GM12878 (cell line): ENCODE measurements around the gene CARD9. TPM values are rescaled to one million over a fixed set of nuclear protein-coding genes. Genes with fewer than 3 reads are reported as not detected.

ENCODE experiments used
- ATAC-seq: fragments of 200-7000 bp; cut with Tn5 transposase; 3 replicates; pipeline ENCODE4 v1.9.1; 2020; ENCODE audit warnings: mild to moderate bottlenecking, moderate library complexity
- BruUV-seq: library from RNA; stranded (reverse); fragments of 400-500 nt; replicated peaks from 2 replicates; lab custom pipeline; 2021; lab: Mats Ljungman, UMichigan
- CTCF ChIA-PET: fragments of 300-600 bp; sonication (Branson Sonifier 250); formaldehyde crosslinking; extraction: SDS; loops from one replicate; lab custom pipeline; 2021; ENCODE audit warnings: inconsistent platforms; lab: Yijun Ruan, JAX
- POLR2A ChIA-PET: fragments of 350-600 bp; formaldehyde crosslinking; extraction: SDS; loops from one replicate; lab custom pipeline; 2021; ENCODE audit warnings: inconsistent platforms; lab: Charles Lee
- RAD21 ChIA-PET: fragments of 300-600 bp; sonication (Branson Sonifier 250); formaldehyde crosslinking; loops from one replicate; lab custom pipeline; 2023; ENCODE audit warnings: antibody characterized with exemption; ENCODE audit not compliant: unreplicated experiment; lab: Charles Lee
- SMC1A ChIA-PET: fragments of 300-600 bp; sonication (Branson Sonifier 250); formaldehyde crosslinking; loops from one replicate; lab custom pipeline; 2023; ENCODE audit not compliant: unreplicated experiment, uncharacterized antibody; lab: Charles Lee
- DNase-seq: peaks from one replicate; pipeline ENCODE4 v3.0.0-alpha.2; 2011; ENCODE audit warnings: low read depth, low spot score
- FAIRE-seq: peaks from 3 replicates; lab custom pipeline; 2011; peaks lifted over from hg19 to GRCh38; lab: Jason Lieb, UNC
- H2AFZ ChIP-seq: 2 replicates; pipeline ENCODE4 v1.6.0; 2011; ENCODE audit warnings: low read depth, low read length, control low read depth; ENCODE audit not compliant: control insufficient read depth
- H3K27ac ChIP-seq: 2 replicates; pipeline ENCODE4 v1.5.1; 2011; ENCODE audit warnings: control low read depth; ENCODE audit not compliant: control insufficient read depth, insufficient read depth
- H3K27me3 ChIP-seq, 2 experiments: replicated peaks in 1 of 2; 2 replicates each; pipeline versions ENCODE4 v1.6.0 to v1.6.1; 2011; ENCODE audit warnings: low read length in 1 of 2; ENCODE audit not compliant: control insufficient read depth in 2 of 2, insufficient read depth in 2 of 2
- H3K36me3 ChIP-seq, 2 experiments: 2 replicates each; pipeline ENCODE4 v1.5.1; 2011; ENCODE audit warnings: low read length in 1 of 2; ENCODE audit not compliant: control insufficient read depth in 2 of 2, insufficient read depth in 2 of 2
- H3K4me1 ChIP-seq: 2 replicates; pipeline ENCODE4 v1.6.1; 2011; ENCODE audit warnings: mild to moderate bottlenecking, low read length, moderate library complexity, mixed read lengths; ENCODE audit not compliant: control insufficient read depth, insufficient read depth
- H3K4me2 ChIP-seq: 2 replicates; pipeline ENCODE4 v1.6.0; 2011; ENCODE audit warnings: control low read depth; ENCODE audit not compliant: control insufficient read depth, insufficient read depth
- H3K4me3 ChIP-seq: fragments of 200-600 bp; sonication (generic); 2 replicates; pipeline ENCODE4 v1.5.1; 2016
- H3K79me2 ChIP-seq: 2 replicates; pipeline ENCODE4 v1.6.0; 2011; ENCODE audit warnings: low read length; ENCODE audit not compliant: control insufficient read depth, insufficient read depth
- H3K9ac ChIP-seq: 2 replicates; pipeline ENCODE4 v1.8.0; 2011; ENCODE audit warnings: low read length, control low read depth, mixed read lengths; ENCODE audit not compliant: control insufficient read depth, insufficient read depth
- H3K9me3 ChIP-seq: replicated peaks from 3 replicates; pipeline ENCODE4 v1.5.1; 2011; ENCODE audit warnings: mild to moderate bottlenecking, low read length; ENCODE audit not compliant: control insufficient read depth, insufficient read depth
- H4K20me1 ChIP-seq: 2 replicates; pipeline ENCODE4 v1.6.0; 2011; ENCODE audit not compliant: control insufficient read depth, insufficient read depth
- CTCF ChIP-seq, 3 experiments: IDR thresholded peaks in 2 of 3; conservative IDR thresholded peaks in 1 of 3; 2 replicates each; pipeline ENCODE4 v1.5.1; 2011; ENCODE audit warnings: low read depth in 3 of 3, low read length in 3 of 3, mild to moderate bottlenecking in 3 of 3, control low read depth in 2 of 3, moderate library complexity in 2 of 3, inconsistent platforms in 1 of 3, mixed read lengths in 1 of 3; ENCODE audit not compliant: control insufficient read depth in 2 of 3, insufficient read depth in 1 of 3; ENCODE audit errors: extremely low read depth in 1 of 3
- E4F1 ChIP-seq: fragments of 450-650 bp; IDR thresholded peaks from 2 replicates; pipeline ENCODE4 v1.6.1; 2018; ENCODE audit warnings: borderline replicate concordance, mild to moderate bottlenecking; ENCODE audit not compliant: partially characterized antibody
- HSF1 ChIP-seq: fragments of 150-350 bp; IDR thresholded peaks from 2 replicates; pipeline ENCODE4 v1.6.1; 2014; ENCODE audit warnings: mild to moderate bottlenecking, low read depth, low read length
- LARP7 ChIP-seq: fragments of 450-650 bp; IDR thresholded peaks from 2 replicates; pipeline ENCODE4 v1.6.1; 2017; ENCODE audit warnings: mild to moderate bottlenecking
- RAD21 ChIP-seq: IDR thresholded peaks from 2 replicates; pipeline ENCODE4 v1.6.1; 2011; ENCODE audit warnings: mild to moderate bottlenecking, low read depth, low read length, moderate library complexity; ENCODE audit not compliant: insufficient read depth
- RELA ChIP-seq: fragments of 450-650 bp; IDR thresholded peaks from 2 replicates; pipeline ENCODE4 v1.8.0; 2014; ENCODE audit warnings: borderline replicate concordance; ENCODE audit not compliant: partially characterized antibody
- RUNX3 ChIP-seq: IDR thresholded peaks from 2 replicates; pipeline ENCODE4 v1.6.1; 2012; ENCODE audit warnings: low read length, inconsistent platforms
- SMC3 ChIP-seq: IDR thresholded peaks from 2 replicates; pipeline ENCODE4 v1.6.1; 2011; ENCODE audit warnings: low read length, improper control_type of control experiment, borderline replicate concordance
- STAT1 ChIP-seq: fragments of 450-650 bp; conservative IDR thresholded peaks from 2 replicates; pipeline ENCODE4 v1.6.1; 2014; ENCODE audit warnings: antibody characterized with exemption, mild to moderate bottlenecking
- WGBS: methylation state at CpG from one replicate; pipeline ENCODE4 v1.1.6; 2016; ENCODE audit warnings: low lambda C conversion rate; ENCODE audit not compliant: insufficient replicate concordance, insufficient coverage; ENCODE audit errors: missing lambda C conversion rate; 5-methylcytosine and 5-hydroxymethylcytosine counted together
- in situ Hi-C: fragments of 300-500 bp; cut with MboI; formaldehyde crosslinking; loops from 9 replicates; pipeline ENCODE4 v1.14.3; 2018; ENCODE audit warnings: mixed read lengths
- intact Hi-C: fragments of 100-400 bp; cut with micrococcal nuclease; formaldehyde crosslinking; loops from one replicate; pipeline ENCODE4 v1.14.2; 2022; ENCODE audit not compliant: unreplicated experiment
- polyA plus RNA-seq, 11 experiments: library from polyadenylated mRNA; depleted of rRNA in 4 of 11; unstranded in 6 of 11; stranded (reverse) in 5 of 11; fragments of >200 nt; fragmentation: Nextera tagmentation in 4 of 11; fragmentation: Illumina TruSeq in 1 of 11; extraction: Ambion mirVana in 4 of 11; extraction: Trizol in 1 of 11; gene quantifications; 1 replicate in 1 of 11; 2 replicates in 10 of 11; pipeline versions ENCODE4 v1.2.1 to v1.2.3, GENCODE V29; 2011 to 2016; ENCODE audit warnings: inconsistent platforms in 2 of 11, missing spikeins in 2 of 11, low read depth in 1 of 11
- total RNA-seq, 4 experiments: library from RNA; depleted of rRNA in 3 of 4; stranded (reverse); fragments of >200 nt in 3 of 4; fragmentation: Illumina TruSeq in 1 of 4; extraction: Trizol in 1 of 4; gene quantifications; 2 replicates each; pipeline versions ENCODE4 v1.2.1 to v1.2.3, GENCODE V29; 2013 to 2021

The CARD9 gene
- total and polyA plus RNA-seq, 10 of the 15 experiments (the other 5 are each of a cell fraction or from before 2014, with no cell fraction given), result 0.11 to 4.9 (median 1.8) TPM; not detected in 1

GRCh38 chr9:136339173-136339957 lies 34.1 kb downstream of the CARD9 start:
- intact Hi-C loops, result loop anchor here (1.0 kb wide), 1 partner anchor 61 kb away; the partner anchor contains the start of gene SNAPC4
- no peaks in the 10 kb centered on the region for H4K20me1 ChIP-seq
- FAIRE-seq (no peak), DNase-seq (no peak), ATAC-seq (peak; percentile 93)
- H3K4me1 ChIP-seq, result no peaks in the 10 kb centered on the region
- no peak overlapping the region for H3K4me3 ChIP-seq
- no peak overlapping the region for H3K4me2 ChIP-seq
- H3K27me3 ChIP-seq, result no peaks in the 10 kb centered on the region
- WGBS, result 28% methylated on average over 32 of the region's 32 CpGs
- no TSS peak for BruUV-seq
- ChIA-PET SMC1A (interaction anchor here (1.2 kb wide), 1 partner anchor 24 kb away, joined by 4 read pairs; no protein-coding TSS in a partner anchor), RAD21 (no interaction called here), CTCF (interaction anchor here (0.7 kb wide), 1 partner anchor 24 kb away, joined by 3 read pairs; no protein-coding TSS in a partner anchor), POLR2A (no interaction called here)
- no peaks in the 10 kb centered on the region for H3K36me3 ChIP-seq
- H3K9ac ChIP-seq, result no peak overlapping the region
- H3K79me2 ChIP-seq, result no peaks in the 10 kb centered on the region
- in situ Hi-C loops, result loop anchor here (5.0 kb wide), 1 partner anchor 58 kb away; no protein-coding TSS in a partner anchor
- no peaks in the 10 kb centered on the region for H3K9me3 ChIP-seq
- no peak overlapping the region for H2AFZ ChIP-seq
- H3K27ac ChIP-seq, result no peak overlapping the region
- TF ChIP-seq STAT1 (no peak), HSF1 (no peak), E4F1 (no peak), LARP7 (no peak), RAD21 (peak; percentile 76), SMC3 (peak; percentile 88), RUNX3 (peak; percentile 58; the same call in 1 of the 2 replicates), CTCF (IDR thresholded peaks at IDR 0.05 in 2 of 3, conservative IDR thresholded peaks at IDR 0.05 in 1 of 3; ENCODE audit: control insufficient read depth in 2 of 3, extremely low read depth in 1 of 3, insufficient read depth in 1 of 3, low read depth in 3 of 3, low read length in 3 of 3) (peak; percentile 84 to 98 (median 97)), RELA (peak; percentile 32)
